ENCODE data around the gene ST3GAL5.

DNA sequence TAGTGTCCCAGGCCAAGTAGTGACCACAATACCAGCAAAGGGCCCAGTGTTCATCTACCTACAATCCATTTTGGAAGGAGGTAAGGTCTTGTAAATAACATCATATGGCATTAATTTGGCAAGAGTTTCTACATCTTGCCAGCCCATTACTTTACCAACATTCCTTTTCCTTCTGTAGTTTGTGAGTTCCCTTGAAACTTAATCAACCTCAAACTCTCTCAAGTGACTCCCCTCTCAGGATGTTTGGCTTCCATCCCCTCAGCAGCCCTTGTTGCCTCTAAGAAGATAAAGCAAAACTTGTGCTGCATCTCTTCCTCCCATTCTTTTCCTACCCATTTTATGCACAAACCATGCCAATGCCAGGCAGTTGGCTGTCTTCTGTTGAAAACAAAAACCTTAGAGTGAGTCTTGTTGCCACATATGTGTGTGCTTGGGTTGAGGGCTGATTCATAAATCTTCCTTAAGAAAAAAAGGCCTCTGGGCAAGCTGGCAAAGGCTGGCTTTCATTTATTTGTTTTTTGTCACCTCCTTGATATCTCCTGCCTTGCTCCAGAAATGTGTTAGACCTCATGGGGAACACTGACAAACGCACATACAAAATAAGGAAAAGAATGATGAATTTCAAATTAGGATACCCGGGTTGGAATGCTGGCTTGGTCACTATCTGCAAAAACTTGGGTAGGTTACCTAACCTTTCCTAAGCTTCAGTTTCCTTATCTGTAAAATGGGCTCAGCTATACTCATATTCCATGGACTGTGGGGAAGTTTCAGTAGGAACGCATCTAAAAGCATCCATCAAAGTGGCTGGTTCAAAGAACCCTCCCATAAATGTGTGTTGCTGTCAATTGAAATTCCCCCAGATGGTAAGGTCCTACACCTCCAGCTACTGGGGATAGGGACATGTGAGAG lies 29.4 kb upstream of the ST3GAL5 start:
- no peak for TF ChIP-seq POLR2AphosphoS5 (IDR thresholded peaks at IDR 0.05; ENCODE audit: low read depth, low read length)
- TF ChIP-seq, protein P1, sequence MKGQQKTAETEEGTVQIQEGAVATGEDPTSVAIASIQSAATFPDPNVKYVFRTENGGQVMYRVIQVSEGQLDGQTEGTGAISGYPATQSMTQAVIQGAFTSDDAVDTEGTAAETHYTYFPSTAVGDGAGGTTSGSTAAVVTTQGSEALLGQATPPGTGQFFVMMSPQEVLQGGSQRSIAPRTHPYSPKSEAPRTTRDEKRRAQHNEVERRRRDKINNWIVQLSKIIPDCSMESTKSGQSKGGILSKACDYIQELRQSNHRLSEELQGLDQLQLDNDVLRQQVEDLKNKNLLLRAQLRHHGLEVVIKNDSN (IDR thresholded peaks at IDR 0.05; ENCODE audit: borderline replicate concordance, low read depth), result no peak
- TF ChIP-seq SIN3A (IDR thresholded peaks at IDR 0.05; ENCODE audit: borderline replicate concordance, low read depth, low read length), result no peak
- TF ChIP-seq, protein P2, sequence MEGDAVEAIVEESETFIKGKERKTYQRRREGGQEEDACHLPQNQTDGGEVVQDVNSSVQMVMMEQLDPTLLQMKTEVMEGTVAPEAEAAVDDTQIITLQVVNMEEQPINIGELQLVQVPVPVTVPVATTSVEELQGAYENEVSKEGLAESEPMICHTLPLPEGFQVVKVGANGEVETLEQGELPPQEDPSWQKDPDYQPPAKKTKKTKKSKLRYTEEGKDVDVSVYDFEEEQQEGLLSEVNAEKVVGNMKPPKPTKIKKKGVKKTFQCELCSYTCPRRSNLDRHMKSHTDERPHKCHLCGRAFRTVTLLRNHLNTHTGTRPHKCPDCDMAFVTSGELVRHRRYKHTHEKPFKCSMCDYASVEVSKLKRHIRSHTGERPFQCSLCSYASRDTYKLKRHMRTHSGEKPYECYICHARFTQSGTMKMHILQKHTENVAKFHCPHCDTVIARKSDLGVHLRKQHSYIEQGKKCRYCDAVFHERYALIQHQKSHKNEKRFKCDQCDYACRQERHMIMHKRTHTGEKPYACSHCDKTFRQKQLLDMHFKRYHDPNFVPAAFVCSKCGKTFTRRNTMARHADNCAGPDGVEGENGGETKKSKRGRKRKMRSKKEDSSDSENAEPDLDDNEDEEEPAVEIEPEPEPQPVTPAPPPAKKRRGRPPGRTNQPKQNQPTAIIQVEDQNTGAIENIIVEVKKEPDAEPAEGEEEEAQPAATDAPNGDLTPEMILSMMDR (IDR thresholded peaks at IDR 0.05), result no peak
- TF ChIP-seq, protein P3, sequence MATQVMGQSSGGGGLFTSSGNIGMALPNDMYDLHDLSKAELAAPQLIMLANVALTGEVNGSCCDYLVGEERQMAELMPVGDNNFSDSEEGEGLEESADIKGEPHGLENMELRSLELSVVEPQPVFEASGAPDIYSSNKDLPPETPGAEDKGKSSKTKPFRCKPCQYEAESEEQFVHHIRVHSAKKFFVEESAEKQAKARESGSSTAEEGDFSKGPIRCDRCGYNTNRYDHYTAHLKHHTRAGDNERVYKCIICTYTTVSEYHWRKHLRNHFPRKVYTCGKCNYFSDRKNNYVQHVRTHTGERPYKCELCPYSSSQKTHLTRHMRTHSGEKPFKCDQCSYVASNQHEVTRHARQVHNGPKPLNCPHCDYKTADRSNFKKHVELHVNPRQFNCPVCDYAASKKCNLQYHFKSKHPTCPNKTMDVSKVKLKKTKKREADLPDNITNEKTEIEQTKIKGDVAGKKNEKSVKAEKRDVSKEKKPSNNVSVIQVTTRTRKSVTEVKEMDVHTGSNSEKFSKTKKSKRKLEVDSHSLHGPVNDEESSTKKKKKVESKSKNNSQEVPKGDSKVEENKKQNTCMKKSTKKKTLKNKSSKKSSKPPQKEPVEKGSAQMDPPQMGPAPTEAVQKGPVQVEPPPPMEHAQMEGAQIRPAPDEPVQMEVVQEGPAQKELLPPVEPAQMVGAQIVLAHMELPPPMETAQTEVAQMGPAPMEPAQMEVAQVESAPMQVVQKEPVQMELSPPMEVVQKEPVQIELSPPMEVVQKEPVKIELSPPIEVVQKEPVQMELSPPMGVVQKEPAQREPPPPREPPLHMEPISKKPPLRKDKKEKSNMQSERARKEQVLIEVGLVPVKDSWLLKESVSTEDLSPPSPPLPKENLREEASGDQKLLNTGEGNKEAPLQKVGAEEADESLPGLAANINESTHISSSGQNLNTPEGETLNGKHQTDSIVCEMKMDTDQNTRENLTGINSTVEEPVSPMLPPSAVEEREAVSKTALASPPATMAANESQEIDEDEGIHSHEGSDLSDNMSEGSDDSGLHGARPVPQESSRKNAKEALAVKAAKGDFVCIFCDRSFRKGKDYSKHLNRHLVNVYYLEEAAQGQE (IDR thresholded peaks at IDR 0.05; ENCODE audit: low read depth, low read length), result no peak
- TF ChIP-seq YY1 (IDR thresholded peaks at IDR 0.05; ENCODE audit: low read depth), result no peak
- no peak for TF ChIP-seq EP300 (IDR thresholded peaks at IDR 0.05; ENCODE audit: borderline replicate concordance in 1 of 2, low read depth in 1 of 2, low read length in 1 of 2)
- no peak for TF ChIP-seq RXRA (IDR thresholded peaks at IDR 0.05; ENCODE audit: borderline replicate concordance, low read depth)
- TF ChIP-seq EZH2phosphoT487 (IDR thresholded peaks at IDR 0.05; ENCODE audit: borderline replicate concordance, low read depth), result no peak
- TF ChIP-seq RFX5 (IDR thresholded peaks at IDR 0.05; ENCODE audit: low read length), result no peak
- no peak for TF ChIP-seq SMC3 (IDR thresholded peaks at IDR 0.05; ENCODE audit: low read depth, low read length)
- no peak for TF ChIP-seq CHD2 (IDR thresholded peaks at IDR 0.05; ENCODE audit: low read length, partially characterized antibody)
